ENCODE results near the gene SLC16A4.

Gene SLC16A4

DNA sequence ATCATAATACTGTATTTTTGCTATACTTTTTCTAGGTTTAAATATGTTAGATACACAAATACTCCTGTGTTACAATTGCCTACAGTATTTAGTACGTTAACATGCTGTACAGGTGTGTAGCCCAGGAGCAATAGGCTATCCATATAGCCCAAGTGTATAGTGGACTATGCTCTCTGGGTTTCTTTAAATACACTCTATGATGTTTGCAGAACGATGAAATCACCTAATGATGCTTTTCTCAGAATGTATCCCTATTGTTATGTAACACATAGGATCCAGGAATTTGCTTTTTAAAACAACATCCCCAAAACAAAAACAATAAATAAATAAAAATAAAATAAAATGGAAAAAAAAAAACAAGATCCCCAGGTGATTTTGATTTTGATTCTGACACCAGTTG, 69.8 kb downstream of the SLC16A4 start:
- no peak for DNase-seq

GRCh38 chr1:110320168-110320518, 70.7 kb downstream of the SLC16A4 start:
- no peak for DNase-seq

- no peak for DNase-seq
Observed at GRCh38 chr1:110319332-110320167, 71.3 kb downstream of the SLC16A4 start.

- no peak for DNase-seq
Observed at GRCh38 chr1:110318046-110318445, 72.8 kb downstream of the SLC16A4 start.

- no peak for DNase-seq
Observed at GRCh38 chr1:110316735-110317134, 74.1 kb downstream of the SLC16A4 start.
